Spleen (tissue), 7 donors: ENCODE data around the gene NFATC1.

Source experiments
- POLR2A ChIP-seq, 3 donors: fragments of 450-650 bp; IDR thresholded peaks; one replicate each; pipeline ENCODE4 v1.5.1; 2017; ENCODE audit warnings: antibody characterized with exemption in 3 of 3, mild to moderate bottlenecking in 1 of 3
- POLR2AphosphoS5 ChIP-seq, 3 donors: sonication (generic); formaldehyde crosslinking; IDR thresholded peaks; one replicate each; pipeline ENCODE4 v1.5.1; 2017; ENCODE audit warnings: antibody characterized with exemption in 3 of 3
- TF ChIP-seq, protein P1 (sequence below), 11 experiments: fragments of 200-600 bp in 7 of 11; fragments of 450-650 bp in 4 of 11; sonication (generic) in 4 of 11; IDR thresholded peaks in 8 of 11; conservative IDR thresholded peaks in 3 of 11; 1 replicate in 7 of 11; 2 replicates in 4 of 11; pipeline versions ENCODE4 v1.4.0 to v1.8.0; 2016 to 2021; ENCODE audit warnings: antibody characterized with exemption in 11 of 11, inconsistent platforms in 4 of 11, mild to moderate bottlenecking in 1 of 11
- donor health status: DM: no; HTN: no; CAD: no; lungs with moderate emphysema.
- donor health status: DM: no; HTN: no; CAD: no.
- donor health status: DM: no; HTN: no; CAD: no.

DNA sequence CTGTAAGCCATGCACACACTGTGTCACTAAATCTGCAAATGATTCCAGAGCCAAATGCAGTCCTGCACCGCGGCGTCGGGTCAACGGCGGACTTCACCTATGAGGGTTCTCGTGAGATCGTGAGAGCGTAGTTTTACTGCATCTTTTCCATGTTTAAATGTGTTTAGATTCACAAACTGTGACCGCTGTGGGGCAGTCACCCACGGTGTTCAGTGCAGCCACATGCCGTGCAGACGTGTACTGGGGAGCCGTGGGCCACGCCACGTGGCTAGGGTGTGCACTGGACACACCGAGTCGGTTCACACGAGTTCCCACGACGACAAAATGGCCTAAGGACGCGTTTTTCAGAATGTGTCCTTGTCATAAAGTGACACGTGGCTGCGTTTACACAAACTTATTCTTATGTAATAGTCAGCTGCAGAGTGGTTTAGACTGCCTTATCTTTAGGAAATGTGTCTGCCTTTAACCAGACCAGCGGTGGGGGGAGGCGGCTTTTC is 34.1 kb downstream of the NFATC1 start:
- TF ChIP-seq POLR2AphosphoS5 (IDR thresholded peaks at IDR 0.05), result no peak
- TF ChIP-seq, protein P1, sequence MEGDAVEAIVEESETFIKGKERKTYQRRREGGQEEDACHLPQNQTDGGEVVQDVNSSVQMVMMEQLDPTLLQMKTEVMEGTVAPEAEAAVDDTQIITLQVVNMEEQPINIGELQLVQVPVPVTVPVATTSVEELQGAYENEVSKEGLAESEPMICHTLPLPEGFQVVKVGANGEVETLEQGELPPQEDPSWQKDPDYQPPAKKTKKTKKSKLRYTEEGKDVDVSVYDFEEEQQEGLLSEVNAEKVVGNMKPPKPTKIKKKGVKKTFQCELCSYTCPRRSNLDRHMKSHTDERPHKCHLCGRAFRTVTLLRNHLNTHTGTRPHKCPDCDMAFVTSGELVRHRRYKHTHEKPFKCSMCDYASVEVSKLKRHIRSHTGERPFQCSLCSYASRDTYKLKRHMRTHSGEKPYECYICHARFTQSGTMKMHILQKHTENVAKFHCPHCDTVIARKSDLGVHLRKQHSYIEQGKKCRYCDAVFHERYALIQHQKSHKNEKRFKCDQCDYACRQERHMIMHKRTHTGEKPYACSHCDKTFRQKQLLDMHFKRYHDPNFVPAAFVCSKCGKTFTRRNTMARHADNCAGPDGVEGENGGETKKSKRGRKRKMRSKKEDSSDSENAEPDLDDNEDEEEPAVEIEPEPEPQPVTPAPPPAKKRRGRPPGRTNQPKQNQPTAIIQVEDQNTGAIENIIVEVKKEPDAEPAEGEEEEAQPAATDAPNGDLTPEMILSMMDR (IDR thresholded peaks at IDR 0.05 in 8 of 11, conservative IDR thresholded peaks at IDR 0.05 in 3 of 11), result no peak
- no peak for TF ChIP-seq POLR2A (IDR thresholded peaks at IDR 0.05)
